Mesenchymal stem cell (in vitro differentiated cells and primary cell): ENCODE measurements around the gene ACTR8.

Source experiments
- DNase-seq: peaks from one replicate; pipeline ENCODE4 v3.0.0-alpha.2; 2013
- H2AFZ ChIP-seq: one replicate; pipeline ENCODE4 v1.6.1; 2013; ENCODE audit warnings: low read depth, mild to moderate bottlenecking, control low read depth, inconsistent platforms, low read length, moderate library complexity
- H2AK5ac ChIP-seq: 2 replicates; pipeline ENCODE4 v1.6.1; 2013; ENCODE audit warnings: low read length, moderate library complexity, mild to moderate bottlenecking, inconsistent platforms; ENCODE audit not compliant: severe bottlenecking
- H2BK120ac ChIP-seq: one replicate; pipeline ENCODE4 v1.6.1; 2013; ENCODE audit warnings: low read depth, mild to moderate bottlenecking, inconsistent platforms, low read length, moderate library complexity
- H2BK12ac ChIP-seq, 2 experiments: one replicate each; pipeline ENCODE4 v1.6.1; 2013; ENCODE audit warnings: inconsistent platforms in 2 of 2, low read length in 2 of 2, mild to moderate bottlenecking in 2 of 2, moderate library complexity in 2 of 2, control low read depth in 1 of 2
- H2BK15ac ChIP-seq: one replicate; pipeline ENCODE4 v1.6.1; 2013; ENCODE audit warnings: mild to moderate bottlenecking, low read depth, inconsistent platforms; ENCODE audit not compliant: poor library complexity, severe bottlenecking
- H2BK5ac ChIP-seq: 2 replicates; pipeline ENCODE4 v1.6.1; 2013; ENCODE audit warnings: low read depth, mild to moderate bottlenecking, low read length, control low read depth, inconsistent platforms; ENCODE audit not compliant: poor library complexity, severe bottlenecking
- H3K14ac ChIP-seq, 2 experiments: one replicate each; pipeline ENCODE4 v1.6.1; 2013; ENCODE audit warnings: inconsistent platforms in 2 of 2, low read length in 2 of 2, control low read depth in 1 of 2, mild to moderate bottlenecking in 1 of 2, moderate library complexity in 1 of 2
- H3K18ac ChIP-seq, 2 experiments: one replicate each; pipeline ENCODE4 v1.6.1; 2013; ENCODE audit warnings: inconsistent platforms in 2 of 2, low read length in 2 of 2, control low read depth in 1 of 2, low read depth in 1 of 2, mild to moderate bottlenecking in 1 of 2
- H3K23ac ChIP-seq, 2 experiments: one replicate each; pipeline ENCODE4 v1.6.1; 2013; ENCODE audit warnings: inconsistent platforms in 2 of 2, low read length in 2 of 2, mild to moderate bottlenecking in 2 of 2, moderate library complexity in 2 of 2, control low read depth in 1 of 2
- H3K27ac ChIP-seq: 2 replicates; pipeline ENCODE4 v1.5.1; 2013; ENCODE audit warnings: mild to moderate bottlenecking, moderate library complexity, low read length, control low read depth, inconsistent platforms; ENCODE audit not compliant: poor library complexity, severe bottlenecking
- H3K27me3 ChIP-seq, 2 experiments: 2 replicates each; pipeline versions ENCODE4 v1.6.1 to v1.7.0; 2013; ENCODE audit warnings: low read length in 2 of 2, mild to moderate bottlenecking in 2 of 2, moderate library complexity in 2 of 2, control low read depth in 1 of 2, inconsistent platforms in 1 of 2; ENCODE audit not compliant: control insufficient read depth in 1 of 2, insufficient read depth in 1 of 2
- H3K36me3 ChIP-seq, 2 experiments: 2 replicates each; pipeline versions ENCODE4 v1.6.1 to v1.7.0; 2013; ENCODE audit warnings: low read length in 2 of 2, control low read depth in 1 of 2, inconsistent platforms in 1 of 2, low read depth in 1 of 2, mild to moderate bottlenecking in 1 of 2; ENCODE audit not compliant: insufficient read depth in 2 of 2, control insufficient read depth in 1 of 2
- H3K4ac ChIP-seq, 2 experiments: one replicate each; pipeline ENCODE4 v1.6.1; 2013; ENCODE audit warnings: inconsistent platforms in 2 of 2, low read length in 2 of 2, mild to moderate bottlenecking in 2 of 2, moderate library complexity in 2 of 2, control low read depth in 1 of 2, low read depth in 1 of 2
- H3K4me1 ChIP-seq: 2 replicates; pipeline ENCODE4 v1.6.1; 2013; ENCODE audit warnings: low read depth, low read length, control low read depth; ENCODE audit not compliant: control insufficient read depth, insufficient read depth
- H3K4me2 ChIP-seq: 2 replicates; pipeline ENCODE4 v1.6.1; 2013; ENCODE audit warnings: low read length, mild to moderate bottlenecking, inconsistent platforms; ENCODE audit not compliant: poor library complexity, severe bottlenecking
- H3K4me3 ChIP-seq, 2 experiments: 2 replicates each; pipeline versions ENCODE4 v1.5.1 to v1.7.0; 2013; ENCODE audit warnings: low read length in 2 of 2, mild to moderate bottlenecking in 2 of 2, control low read depth in 1 of 2, low read depth in 1 of 2; ENCODE audit not compliant: insufficient read depth in 1 of 2
- H3K79me1 ChIP-seq: replicated peaks from 2 replicates; pipeline ENCODE4 v1.6.1; 2013; ENCODE audit warnings: mild to moderate bottlenecking, control low read depth, low read length, inconsistent platforms; ENCODE audit not compliant: poor library complexity, severe bottlenecking
- H3K9ac ChIP-seq: 2 replicates; pipeline ENCODE4 v1.7.0; 2013; ENCODE audit warnings: mild to moderate bottlenecking, low read length, moderate library complexity
- H3K9me3 ChIP-seq: 2 replicates; pipeline ENCODE4 v1.7.0; 2013; ENCODE audit warnings: mild to moderate bottlenecking, low read length; ENCODE audit not compliant: control insufficient read depth
- H4K8ac ChIP-seq: one replicate; pipeline ENCODE4 v1.6.1; 2013; ENCODE audit warnings: inconsistent platforms, mild to moderate bottlenecking, low read length, moderate library complexity
- H4K91ac ChIP-seq: one replicate; pipeline ENCODE4 v1.6.1; 2013; ENCODE audit warnings: mild to moderate bottlenecking, low read length, inconsistent platforms
- WGBS: methylation state at CpG from one replicate; pipeline ENCODE4 v1.1.7; 2013; ENCODE audit warnings: mixed read lengths; 5-methylcytosine and 5-hydroxymethylcytosine counted together

Gene ACTR8

GRCh38 chr3:53844262-53845102 lies 37.5 kb downstream of the ACTR8 start:
- Histone ChIP-seq H3K36me3 (no peaks in the 10 kb centered on the region), H4K8ac (no peak overlapping the region), H3K18ac (no peak overlapping the region), H2AFZ (no peak overlapping the region), H3K4me3 (no peak overlapping the region), H2BK5ac (no peak overlapping the region), H3K27ac (no peak overlapping the region), H3K9ac (no peak overlapping the region), H2BK12ac (no peak overlapping the region), H2BK15ac (no peak overlapping the region), H3K9me3 (no peaks in the 10 kb centered on the region), H3K23ac (no peak overlapping the region), H4K91ac (no peak overlapping the region), H3K4ac (no peak overlapping the region), H3K27me3 (peaks cover 18 to 29% of the 10 kb centered on the region in 2 experiments), H3K14ac (no peak overlapping the region), H3K4me2 (no peak overlapping the region), H2AK5ac (no peak overlapping the region), H2BK120ac (no peak overlapping the region), H3K79me1 (no peaks in the 10 kb centered on the region), H3K4me1 (peaks cover 14% of the 10 kb centered on the region)
- WGBS, result 95% methylated on average over 9 of the region's 9 CpGs
- DNase-seq, result no peak

GRCh38 chr3:53843195-53844177 lies 38.5 kb downstream of the ACTR8 start:
- no peak overlapping the region for H2BK15ac ChIP-seq
- no peak overlapping the region for H3K4me2 ChIP-seq
- no peak overlapping the region for H3K23ac ChIP-seq
- peaks cover 14% of the 10 kb centered on the region for H3K4me1 ChIP-seq
- H3K18ac ChIP-seq, result no peak overlapping the region
- 72% methylated on average over 10 of the region's 10 CpGs for WGBS
- H3K4ac ChIP-seq, result no peak overlapping the region
- DNase-seq, result no peak
- no peak overlapping the region for H2BK120ac ChIP-seq
- H3K9me3 ChIP-seq, result no peaks in the 10 kb centered on the region
- H2AK5ac ChIP-seq, result no peak overlapping the region
- H3K9ac ChIP-seq, result no peak overlapping the region
- H3K4me3 ChIP-seq, result no peak overlapping the region
- H2AFZ ChIP-seq, result no peak overlapping the region
- H3K27me3 ChIP-seq, result peaks cover 17 to 25% of the 10 kb centered on the region in 2 experiments
- no peak overlapping the region for H4K91ac ChIP-seq
- H3K27ac ChIP-seq, result no peak overlapping the region
- H3K79me1 ChIP-seq, result no peaks in the 10 kb centered on the region
- H2BK12ac ChIP-seq, result no peak overlapping the region
- H4K8ac ChIP-seq, result no peak overlapping the region
- H3K36me3 ChIP-seq, result no peaks in the 10 kb centered on the region
- no peak overlapping the region for H2BK5ac ChIP-seq
- H3K14ac ChIP-seq, result no peak overlapping the region

GRCh38 chr3:53842436-53843194 lies 39.3 kb downstream of the ACTR8 start:
- Histone ChIP-seq H2BK15ac (no peak overlapping the region), H3K18ac (no peak overlapping the region), H3K4me3 (no peak overlapping the region), H3K4me1 (peaks cover 14% of the 10 kb centered on the region), H2BK120ac (no peak overlapping the region), H2BK12ac (no peak overlapping the region), H3K23ac (no peak overlapping the region), H2BK5ac (no peak overlapping the region), H3K14ac (no peak overlapping the region), H3K9me3 (no peaks in the 10 kb centered on the region), H3K79me1 (no peaks in the 10 kb centered on the region), H3K36me3 (no peaks in the 10 kb centered on the region), H4K91ac (no peak overlapping the region), H2AK5ac (no peak overlapping the region), H3K9ac (no peak overlapping the region), H3K27me3 (peaks cover 10 to 17% of the 10 kb centered on the region in 2 experiments), H3K27ac (no peak overlapping the region), H3K4ac (no peak overlapping the region), H2AFZ (no peak overlapping the region), H4K8ac (no peak overlapping the region), H3K4me2 (no peak overlapping the region)
- 66% methylated on average over 11 of the region's 12 CpGs for WGBS
- no peak for DNase-seq
